ENCODE results near the gene CCDC148.

CCDC148 gene

GRCh38 chr2:158305501-158305900 lies 151.1 kb downstream of the CCDC148 start:
- H3K4me3 ChIP-seq (ENCODE audit: low read length) = no peak overlapping the region
- peak; percentile 5 for DNase-seq (ENCODE audit: low read depth)
- no peak for TF ChIP-seq CTCF (IDR thresholded peaks at IDR 0.05; ENCODE audit: insufficient read depth, low read depth, low read length, missing control alignments)

GRCh38 chr2:158300394-158300793 lies 156.2 kb downstream of the CCDC148 start:
- no peak for DNase-seq (ENCODE audit: low read depth)
- no peak for TF ChIP-seq CTCF (IDR thresholded peaks at IDR 0.05; ENCODE audit: insufficient read depth, low read depth, low read length, missing control alignments)
- H3K4me3 ChIP-seq (ENCODE audit: low read length) = no peak overlapping the region

- H3K4me3 ChIP-seq (ENCODE audit: low read length) = no peak overlapping the region
- DNase-seq (ENCODE audit: low read depth) = peak; percentile 82
- TF ChIP-seq CTCF (IDR thresholded peaks at IDR 0.05; ENCODE audit: insufficient read depth, low read depth, low read length, missing control alignments) = no peak
Measured at GRCh38 chr2:158297606-158298005, 158.9 kb downstream of the CCDC148 start.

- peak; percentile 7 for DNase-seq (ENCODE audit: low read depth)
- no peak overlapping the region for H3K4me3 ChIP-seq (ENCODE audit: low read length)
- no peak for TF ChIP-seq CTCF (IDR thresholded peaks at IDR 0.05; ENCODE audit: insufficient read depth, low read depth, low read length, missing control alignments)
Measured at GRCh38 chr2:158297120-158297519, 159.4 kb downstream of the CCDC148 start.

GRCh38 chr2:158293722-158294121 lies 162.8 kb downstream of the CCDC148 start:
- no peak overlapping the region for H3K4me3 ChIP-seq (ENCODE audit: low read length)
- no peak for TF ChIP-seq CTCF (IDR thresholded peaks at IDR 0.05; ENCODE audit: insufficient read depth, low read depth, low read length, missing control alignments)
- no peak for DNase-seq (ENCODE audit: low read depth)

GRCh38 chr2:158291544-158292180 lies 164.9 kb downstream of the CCDC148 start:
- H3K4me3 ChIP-seq (ENCODE audit: low read length) = no peak overlapping the region
- no peak for TF ChIP-seq CTCF (IDR thresholded peaks at IDR 0.05; ENCODE audit: insufficient read depth, low read depth, low read length, missing control alignments)
- DNase-seq (ENCODE audit: low read depth) = peak; percentile 65

- DNase-seq (ENCODE audit: low read depth) = no peak
- no peak overlapping the region for H3K4me3 ChIP-seq (ENCODE audit: low read length)
- TF ChIP-seq CTCF (IDR thresholded peaks at IDR 0.05; ENCODE audit: insufficient read depth, low read depth, low read length, missing control alignments) = no peak
Measured at GRCh38 chr2:158290225-158290624, 166.3 kb downstream of the CCDC148 start.

Data from epithelial cell of esophagus (primary cell).